Stimulated activated CD8-positive, alpha-beta memory T cell treated with anti-CD3 and anti-CD28 coated beads, Interleukin-15, amount 100 ng/mL, for 1 hour (primary cell): ENCODE measurements around the gene KRTAP4-16.
"Not testable (repeated sequence)": the region's sequence is repeated elsewhere in the genome, so short reads cannot be mapped to it uniquely, and the experiment has no call there.

Experiments
- DNase-seq: peaks from one replicate; pipeline ENCODE4 v3.0.0-alpha.2; 2020; ENCODE audit warnings: low read depth

KRTAP4-16 gene

DNA sequence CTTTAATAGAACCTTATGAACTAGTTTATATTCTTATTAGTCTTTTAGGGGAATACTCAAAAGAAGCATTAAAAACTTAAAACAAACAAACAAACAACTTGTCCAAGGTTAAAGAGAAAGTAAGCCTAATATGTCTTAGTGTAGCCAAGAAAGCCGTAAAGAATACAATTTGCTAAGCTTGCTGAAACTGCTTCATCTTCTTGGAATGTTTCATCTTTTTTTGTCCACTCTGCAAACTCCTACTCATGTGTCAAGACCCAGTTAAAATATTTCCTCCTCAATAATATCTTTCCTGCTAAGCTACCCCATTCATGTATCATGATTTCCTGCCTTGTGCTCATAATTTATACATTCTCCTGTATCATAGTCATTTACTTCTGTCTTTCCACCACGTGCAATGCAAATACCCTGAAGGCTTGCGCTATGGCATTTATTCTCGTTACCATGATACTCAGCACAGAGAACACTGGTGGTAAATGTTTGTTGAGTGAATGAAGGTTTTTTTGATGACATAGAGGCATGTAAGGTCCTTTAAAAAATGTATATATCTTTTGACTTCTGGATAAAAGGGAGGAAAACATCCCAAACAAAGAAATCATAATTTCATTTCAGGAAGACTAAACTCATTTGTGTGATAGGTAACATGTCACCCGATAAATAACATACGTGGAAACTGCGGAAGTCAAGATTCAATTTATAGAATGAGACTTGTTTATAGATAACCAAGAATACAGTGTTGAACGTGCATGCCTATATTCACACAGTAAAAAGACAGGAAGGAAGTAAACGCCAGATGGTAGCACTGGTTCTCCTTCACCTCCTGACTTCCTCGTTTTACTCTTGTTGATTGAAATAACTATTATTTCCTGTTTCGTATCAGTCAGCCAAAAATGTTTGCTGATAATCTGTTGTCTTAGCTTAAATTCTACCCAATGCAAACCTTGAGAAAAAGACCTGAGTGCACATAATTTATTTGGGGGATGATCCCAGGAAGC, 18.0 kb upstream of the KRTAP4-16 start:
- DNase-seq, result not testable (repeated sequence)

DNA sequence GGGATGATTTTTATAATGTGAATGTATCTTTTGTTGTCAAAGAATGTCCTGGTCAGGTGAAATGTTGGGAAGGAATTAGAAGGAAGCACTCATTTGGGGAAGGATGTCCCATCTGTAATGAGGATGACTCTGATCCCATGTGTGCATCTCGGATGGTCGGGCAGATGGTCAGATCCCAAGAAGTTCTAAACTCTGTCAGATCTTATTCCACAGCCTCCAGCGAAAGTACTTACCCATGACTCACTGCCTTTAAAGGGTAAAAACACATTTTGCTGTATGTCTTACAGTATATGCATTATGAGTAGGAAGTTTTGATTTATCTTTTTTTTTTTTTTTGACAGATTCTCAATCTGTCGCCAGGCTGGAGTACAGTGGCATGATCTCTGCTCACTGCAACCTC, 16.7 kb upstream of the KRTAP4-16 start:
- no peak for DNase-seq

- DNase-seq, result not testable (repeated sequence)
Observed at GRCh38 chr17:41117846-41118386, 15.9 kb upstream of the KRTAP4-16 start, which contains the start of gene KRTAP4-11. Gene KRTAP4-11 (minus strand): TSS chr17:41118373. CDS start chr17:41118315, 58 bp downstream.

- DNase-seq, result no peak
Observed at GRCh38 chr17:41116297-41116696, 14.3 kb upstream of the KRTAP4-16 start.

- no peak for DNase-seq
Observed at GRCh38 chr17:41111151-41111885, 9.3 kb upstream of the KRTAP4-16 start.

DNA sequence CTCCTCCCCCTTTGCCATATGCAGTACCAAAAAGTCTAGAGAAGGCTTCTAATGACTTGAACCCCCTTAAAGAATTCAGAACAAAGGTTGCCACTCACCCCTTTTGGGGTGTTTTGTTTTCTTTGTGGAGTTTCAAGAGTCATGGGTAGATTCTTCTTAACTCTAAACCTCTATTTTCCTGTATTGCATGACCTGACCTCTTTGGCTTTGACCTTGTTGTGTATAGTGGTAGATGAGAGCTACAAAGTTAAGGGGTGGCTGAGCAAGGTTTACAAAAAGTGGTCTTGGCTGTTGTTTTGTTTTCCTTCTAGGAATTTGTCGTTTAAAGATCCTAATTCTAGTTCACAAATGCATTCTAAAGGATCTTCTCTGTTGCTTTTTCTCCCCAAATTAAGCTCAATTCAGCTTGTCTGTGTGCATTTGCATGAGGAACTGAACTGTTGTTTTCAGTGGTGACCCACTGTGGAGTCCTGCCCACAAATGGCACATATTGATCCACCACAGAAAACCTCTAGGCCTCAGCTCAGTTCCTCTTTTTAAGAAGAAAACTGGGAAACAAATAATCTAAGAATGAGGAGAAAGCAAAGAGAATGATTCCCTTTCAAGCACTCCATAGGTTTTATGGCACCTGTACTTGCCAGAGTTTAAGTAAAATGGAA, 6.8 kb upstream of the KRTAP4-16 start:
- not testable (repeated sequence) for DNase-seq

DNA sequence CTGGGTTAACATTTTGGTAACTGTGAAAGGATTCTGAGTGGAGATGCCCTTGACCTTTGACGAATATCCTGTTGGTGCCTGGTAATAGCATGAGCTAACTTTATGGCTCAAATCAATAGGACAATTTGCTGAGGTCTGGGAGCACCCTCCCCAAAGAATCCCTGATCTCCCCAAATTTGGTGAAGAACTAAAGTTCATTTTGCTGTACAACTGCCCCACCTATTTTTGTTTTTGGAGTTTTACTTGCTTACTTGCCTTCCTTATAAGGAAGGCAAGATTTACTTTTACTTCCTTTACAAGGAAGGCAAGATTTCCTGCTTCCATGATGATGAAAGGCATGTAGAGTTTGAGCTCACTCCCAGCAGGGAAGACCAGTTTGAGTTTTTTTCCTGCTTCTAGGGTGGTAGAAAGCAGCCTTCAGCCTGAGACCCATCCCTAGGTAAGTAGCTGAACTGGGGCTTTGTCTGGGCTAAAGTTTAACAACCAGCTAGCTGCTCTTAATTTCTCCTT, 6.0 kb upstream of the KRTAP4-16 start:
- DNase-seq, result no peak

DNA sequence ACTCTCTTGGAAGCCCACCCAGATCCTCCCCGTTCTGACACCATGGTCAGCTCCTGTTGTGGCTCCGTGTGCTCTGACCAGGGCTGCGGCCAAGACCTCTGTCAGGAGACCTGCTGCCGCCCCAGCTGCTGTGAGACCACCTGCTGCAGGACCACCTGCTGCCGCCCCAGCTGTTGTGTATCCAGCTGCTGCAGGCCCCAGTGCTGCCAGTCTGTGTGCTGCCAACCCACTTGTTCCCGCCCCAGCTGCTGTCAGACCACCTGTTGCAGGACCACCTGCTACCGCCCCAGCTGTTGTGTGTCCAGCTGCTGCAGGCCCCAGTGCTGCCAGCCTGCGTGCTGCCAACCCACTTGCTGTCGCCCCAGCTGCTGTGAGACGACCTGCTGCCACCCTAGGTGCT, 3.3 kb upstream of the KRTAP4-16 start, which contains the start of gene KRTAP4-9:
KRTAP4-9 (plus strand) TSS at position 43 of the 400 bp plus-strand sequence; CDS start at position 43, 0 bp downstream.
- not testable (repeated sequence) for DNase-seq

DNA sequence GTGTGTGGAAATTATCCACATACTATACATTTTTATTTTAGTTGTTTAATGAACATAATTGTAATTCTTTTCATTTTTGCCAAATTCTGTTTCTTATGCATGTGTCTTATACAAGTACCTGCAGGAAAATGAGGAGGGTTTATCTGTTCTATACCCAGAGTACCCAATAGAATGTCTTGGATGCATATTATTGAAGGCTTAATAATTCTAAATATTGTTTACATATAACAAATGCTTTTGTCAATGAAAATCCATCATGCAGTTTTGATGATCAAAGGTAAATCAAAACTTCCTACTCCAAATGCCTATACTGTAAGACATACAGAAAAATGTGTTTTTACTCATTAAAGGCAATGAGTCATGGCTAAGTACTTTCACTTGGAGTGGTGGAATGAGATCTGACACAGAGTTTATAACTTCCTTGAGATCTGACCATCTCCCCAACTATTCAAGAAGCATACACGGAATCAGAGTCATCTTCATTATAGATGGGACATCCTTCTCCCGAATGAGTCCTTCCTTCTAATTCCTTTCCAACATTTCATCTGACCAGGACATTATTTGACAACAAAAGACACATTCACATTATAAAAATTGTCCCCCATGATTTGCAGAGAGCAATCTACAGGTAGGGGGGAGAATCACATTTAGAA, 2.5 kb upstream of the KRTAP4-16 start:
- not testable (repeated sequence) for DNase-seq

DNA sequence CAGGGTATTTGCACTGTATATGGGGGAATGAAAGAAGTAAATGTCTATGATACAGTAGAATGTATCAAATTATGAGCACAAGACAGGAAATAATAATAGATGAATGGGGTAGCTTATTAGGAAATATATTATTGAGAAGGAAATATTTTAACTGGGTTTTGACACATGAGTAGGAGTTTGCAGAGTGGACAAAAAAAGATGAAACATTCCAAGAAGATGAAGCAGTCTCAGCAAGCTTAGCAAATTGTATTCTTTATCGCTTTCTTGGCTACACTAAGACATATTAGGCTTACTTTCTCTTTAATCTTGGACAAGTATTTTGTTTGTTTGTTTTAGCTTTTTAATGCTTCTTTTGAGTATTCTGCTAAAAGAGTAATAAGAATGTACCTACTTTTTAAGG, 1.9 kb upstream of the KRTAP4-16 start:
- DNase-seq, result no peak

DNA sequence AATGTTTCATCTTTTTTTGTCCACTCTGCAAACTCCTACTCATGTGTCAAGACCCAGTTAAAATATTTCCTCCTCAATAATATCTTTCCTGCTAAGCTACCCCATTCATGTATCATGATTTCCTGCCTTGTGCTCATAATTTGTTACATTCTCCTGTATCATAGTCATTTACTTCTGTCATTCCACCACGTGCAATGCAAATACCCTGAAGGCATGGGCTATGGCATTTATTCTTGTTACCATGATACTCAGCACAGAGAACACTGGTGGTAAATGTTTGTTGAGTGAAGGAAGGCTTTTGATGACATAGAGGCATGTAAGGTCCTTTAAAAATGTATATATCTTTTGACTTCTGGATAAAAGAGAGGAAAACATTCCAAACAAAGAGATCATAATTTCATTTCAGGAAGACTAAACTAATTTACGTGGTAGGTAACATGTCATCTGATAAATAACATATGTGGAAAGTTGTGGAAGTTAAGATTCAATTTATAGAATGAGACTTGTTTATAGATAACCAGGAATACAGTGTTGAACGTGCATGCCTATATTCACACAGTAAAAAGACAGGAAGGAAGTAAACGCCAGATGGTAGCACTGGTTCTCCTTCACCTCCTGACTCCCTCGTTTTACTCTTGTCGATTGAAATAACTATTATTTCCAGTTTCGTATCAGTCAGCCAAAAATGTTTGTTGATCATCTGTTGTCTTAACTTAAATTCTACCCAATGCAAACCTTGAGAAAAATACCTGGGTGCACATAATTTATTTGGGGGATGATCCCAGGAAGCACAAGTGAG, 2.1 kb downstream of the KRTAP4-16 start:
- DNase-seq, result not testable (repeated sequence)

- DNase-seq, result no peak
Observed at GRCh38 chr17:41098481-41098880, 3.5 kb downstream of the KRTAP4-16 start.

GRCh38 chr17:41098042-41098441, 4.0 kb downstream of the KRTAP4-16 start, which contains the start of gene KRTAP4-8:
Gene KRTAP4-8 (minus strand): TSS chr17:41098142. CDS start chr17:41098084, 58 bp downstream.
- DNase-seq, result no peak

GRCh38 chr17:41096055-41096454, 6.0 kb downstream of the KRTAP4-16 start:
- DNase-seq, result no peak

- DNase-seq, result not testable (repeated sequence)
Observed at GRCh38 chr17:41088760-41089352, 13.2 kb downstream of the KRTAP4-16 start.

GRCh38 chr17:41084100-41084856, 17.7 kb downstream of the KRTAP4-16 start, which contains the start of gene KRTAP4-7:
Gene KRTAP4-7 (plus strand): TSS chr17:41084150. CDS start chr17:41084207, 57 bp downstream.
- not testable (repeated sequence) for DNase-seq

GRCh38 chr17:41083427-41083826, 18.6 kb downstream of the KRTAP4-16 start:
- not testable (repeated sequence) for DNase-seq

- no peak for DNase-seq
Observed at GRCh38 chr17:41082626-41083025, 19.4 kb downstream of the KRTAP4-16 start.

DNA sequence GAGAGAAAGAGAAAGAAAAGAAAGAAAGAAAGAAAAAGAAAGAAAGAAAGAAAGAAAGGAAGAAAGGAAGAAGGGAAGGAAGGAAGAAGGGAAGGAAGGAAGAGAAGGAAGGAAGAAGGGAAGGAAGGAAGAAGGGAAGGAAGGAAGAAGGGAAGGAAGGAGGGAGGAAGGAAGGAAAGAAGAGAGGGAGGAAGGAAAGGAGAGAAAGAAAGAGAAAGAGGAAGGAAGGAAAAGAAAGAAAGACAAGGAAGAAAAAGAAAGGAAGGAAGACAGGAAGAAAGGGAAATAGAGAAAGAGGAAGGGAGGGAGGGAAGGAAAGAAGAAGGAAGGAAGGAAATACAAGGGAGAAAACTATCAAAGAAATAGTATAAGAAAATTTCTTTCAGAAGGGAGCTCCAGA, 25.2 kb downstream of the KRTAP4-16 start:
- DNase-seq, result no peak
